ENCODE data around the gene C22orf42. TPM values are rescaled to one million over a fixed set of nuclear protein-coding genes. Genes with fewer than 3 reads are reported as not detected.

C22orf42 gene
- total RNA-seq, 1 donor from 2014 or later: 13.2 TPM

GRCh38 chr22:32132783-32133182, 26.3 kb downstream of the C22orf42 start:
- H3K4me3 Mint-ChIP-seq (ENCODE audit: low read depth): no peak overlapping the region
- TF ChIP-seq, protein P1, sequence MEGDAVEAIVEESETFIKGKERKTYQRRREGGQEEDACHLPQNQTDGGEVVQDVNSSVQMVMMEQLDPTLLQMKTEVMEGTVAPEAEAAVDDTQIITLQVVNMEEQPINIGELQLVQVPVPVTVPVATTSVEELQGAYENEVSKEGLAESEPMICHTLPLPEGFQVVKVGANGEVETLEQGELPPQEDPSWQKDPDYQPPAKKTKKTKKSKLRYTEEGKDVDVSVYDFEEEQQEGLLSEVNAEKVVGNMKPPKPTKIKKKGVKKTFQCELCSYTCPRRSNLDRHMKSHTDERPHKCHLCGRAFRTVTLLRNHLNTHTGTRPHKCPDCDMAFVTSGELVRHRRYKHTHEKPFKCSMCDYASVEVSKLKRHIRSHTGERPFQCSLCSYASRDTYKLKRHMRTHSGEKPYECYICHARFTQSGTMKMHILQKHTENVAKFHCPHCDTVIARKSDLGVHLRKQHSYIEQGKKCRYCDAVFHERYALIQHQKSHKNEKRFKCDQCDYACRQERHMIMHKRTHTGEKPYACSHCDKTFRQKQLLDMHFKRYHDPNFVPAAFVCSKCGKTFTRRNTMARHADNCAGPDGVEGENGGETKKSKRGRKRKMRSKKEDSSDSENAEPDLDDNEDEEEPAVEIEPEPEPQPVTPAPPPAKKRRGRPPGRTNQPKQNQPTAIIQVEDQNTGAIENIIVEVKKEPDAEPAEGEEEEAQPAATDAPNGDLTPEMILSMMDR (IDR thresholded peaks at IDR 0.05; ENCODE audit: unreplicated experiment): no peak
- no peak overlapping the region for H3K27ac Mint-ChIP-seq
- H3K4me1 Mint-ChIP-seq (ENCODE audit: low read depth): no peaks in the 10 kb centered on the region
- no peaks in the 10 kb centered on the region for H3K36me3 Mint-ChIP-seq (ENCODE audit: insufficient read depth)
- peaks cover 3% of the 10 kb centered on the region for H3K27me3 Mint-ChIP-seq
- H3K9me3 Mint-ChIP-seq (ENCODE audit: low read depth): no peaks in the 10 kb centered on the region
- DNase-seq (ENCODE audit: low spot score, unreplicated experiment): no peak

DNA sequence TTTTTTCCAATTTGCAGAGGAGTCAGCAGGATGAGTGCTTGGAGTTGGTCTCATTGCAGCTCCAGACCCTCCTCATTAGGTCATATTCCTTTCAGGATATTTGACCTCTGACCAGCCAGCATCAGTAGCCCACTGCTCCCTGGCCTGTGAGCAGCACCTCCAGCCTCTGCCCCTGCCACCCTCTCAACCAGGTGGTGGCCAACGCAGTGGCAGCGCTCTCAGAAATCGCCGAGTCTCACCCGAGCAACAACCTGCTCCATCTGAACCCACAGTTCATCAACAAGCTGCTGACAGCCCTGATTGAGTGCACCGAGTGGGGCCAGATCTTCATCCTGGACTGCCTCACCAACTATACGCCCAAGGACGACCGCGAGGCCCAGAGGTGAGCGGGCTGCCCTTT, 27.0 kb downstream of the C22orf42 start:
- no peak overlapping the region for H3K27ac Mint-ChIP-seq
- H3K36me3 Mint-ChIP-seq (ENCODE audit: insufficient read depth): no peaks in the 10 kb centered on the region
- no peaks in the 10 kb centered on the region for H3K9me3 Mint-ChIP-seq (ENCODE audit: low read depth)
- DNase-seq (ENCODE audit: low spot score, unreplicated experiment): no peak
- H3K4me3 Mint-ChIP-seq (ENCODE audit: low read depth): no peak overlapping the region
- TF ChIP-seq, protein P1 (IDR thresholded peaks at IDR 0.05; ENCODE audit: unreplicated experiment): no peak
- H3K4me1 Mint-ChIP-seq (ENCODE audit: low read depth): no peaks in the 10 kb centered on the region
- H3K27me3 Mint-ChIP-seq: peaks cover 3% of the 10 kb centered on the region

DNA sequence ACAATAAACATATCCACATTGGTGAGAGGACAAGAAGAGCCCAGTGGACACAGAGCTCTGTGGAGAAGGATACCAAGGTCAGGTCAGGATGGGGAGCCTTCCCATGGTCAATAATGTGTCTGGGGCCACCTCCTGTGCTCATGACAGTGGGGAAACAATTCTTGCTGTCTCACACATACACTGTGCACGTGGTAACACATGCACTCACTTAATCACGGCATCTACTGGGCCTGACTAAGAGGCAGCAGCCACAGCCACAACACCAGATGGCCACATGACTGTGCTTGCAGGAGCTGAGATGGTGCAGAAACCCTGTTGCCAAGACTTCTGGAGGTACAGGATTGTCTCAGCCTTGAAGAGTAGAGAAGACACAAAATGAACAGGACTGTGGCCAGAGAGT, 28.6 kb downstream of the C22orf42 start:
- Mint-ChIP-seq H3K36me3 (ENCODE audit: insufficient read depth) (no peaks in the 10 kb centered on the region), H3K4me1 (ENCODE audit: low read depth) (no peaks in the 10 kb centered on the region), H3K4me3 (ENCODE audit: low read depth) (no peak overlapping the region), H3K27me3 (no peaks in the 10 kb centered on the region), H3K27ac (no peak overlapping the region), H3K9me3 (ENCODE audit: low read depth) (no peaks in the 10 kb centered on the region)
- TF ChIP-seq, protein P1 (IDR thresholded peaks at IDR 0.05; ENCODE audit: unreplicated experiment): no peak
- no peak for DNase-seq (ENCODE audit: low spot score, unreplicated experiment)

GRCh38 chr22:32127904-32128303, 31.2 kb downstream of the C22orf42 start:
- TF ChIP-seq, protein P1 (IDR thresholded peaks at IDR 0.05; ENCODE audit: unreplicated experiment): peak; percentile 21
- Mint-ChIP-seq H3K27ac (no peak overlapping the region), H3K27me3 (peaks cover 8% of the 10 kb centered on the region)

DNA sequence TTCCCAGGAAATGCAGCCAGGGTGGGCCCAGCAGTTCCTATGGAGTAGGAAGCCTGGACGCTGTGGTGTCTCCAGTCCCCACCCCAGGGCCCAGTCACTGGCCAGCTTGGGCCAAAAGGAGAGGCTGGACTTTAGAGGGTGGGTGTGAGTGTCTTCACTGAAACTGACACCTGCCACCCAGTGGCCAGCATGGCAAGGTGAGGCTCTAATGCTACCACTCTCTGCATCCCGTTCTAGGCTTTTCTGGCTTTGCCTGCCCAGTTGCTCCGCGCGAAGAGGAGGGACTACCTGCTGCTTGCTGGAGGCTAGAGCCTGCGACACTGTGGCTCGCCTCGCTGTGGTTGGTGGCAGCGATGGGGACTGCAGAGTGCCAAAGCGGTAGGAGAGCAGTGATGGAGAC, 35.4 kb downstream of the C22orf42 start:
- TF ChIP-seq, protein P1 (IDR thresholded peaks at IDR 0.05; ENCODE audit: unreplicated experiment): peak; percentile 25
- peaks cover 8% of the 10 kb centered on the region for H3K27me3 Mint-ChIP-seq
- H3K27ac Mint-ChIP-seq: no peak overlapping the region
- H3K4me3 Mint-ChIP-seq (ENCODE audit: low read depth): no peak overlapping the region
- DNase-seq (ENCODE audit: low spot score, unreplicated experiment): no peak
- H3K9me3 Mint-ChIP-seq (ENCODE audit: low read depth): no peaks in the 10 kb centered on the region
- H3K36me3 Mint-ChIP-seq (ENCODE audit: insufficient read depth): no peaks in the 10 kb centered on the region
- H3K4me1 Mint-ChIP-seq (ENCODE audit: low read depth): no peaks in the 10 kb centered on the region

More at GRCh38 chr22:32127904-32128303, 31.2 kb downstream of the C22orf42 start:
- H3K9me3 Mint-ChIP-seq (ENCODE audit: low read depth): no peaks in the 10 kb centered on the region
- no peak for DNase-seq (ENCODE audit: low spot score, unreplicated experiment)
- no peak overlapping the region for H3K4me3 Mint-ChIP-seq (ENCODE audit: low read depth)
- no peaks in the 10 kb centered on the region for H3K4me1 Mint-ChIP-seq (ENCODE audit: low read depth)
- H3K36me3 Mint-ChIP-seq (ENCODE audit: insufficient read depth): no peaks in the 10 kb centered on the region

All from progenitor cell of endocrine pancreas (in vitro differentiated cells).